Stimulated activated CD4-positive, alpha-beta T cell treated with anti-CD3 and anti-CD28 coated beads, Interleukin-1b, Interleukin-23, amount 100 ng/mL, for 4 hours (primary cell): Measurements from ENCODE around the gene C12orf42.

Experiments
- DNase-seq, 2 donors: peaks; one replicate each; pipeline ENCODE4 v3.0.0-alpha.2; 2020; ENCODE audit warnings: low read depth in 2 of 2

Gene C12orf42

GRCh38 chr12:103268831-103269514 is 226.8 kb downstream of the C12orf42 start:
- DNase-seq = no peak

- DNase-seq = no peak
These were observed 238.0 kb downstream of the C12orf42 start for GRCh38 chr12:103257763-103258162.
